ENCODE data around the gene PCNP. TPM values are rescaled to one million over a fixed set of nuclear protein-coding genes. Genes with fewer than 3 reads are reported as not detected.
"Not testable (repeated sequence)": the region's sequence is repeated elsewhere in the genome, so short reads cannot be mapped to it uniquely, and the experiment has no call there.

PCNP gene
- total RNA-seq, 2 donors from 2014 or later: 59.2 to 92.9 TPM

DNA sequence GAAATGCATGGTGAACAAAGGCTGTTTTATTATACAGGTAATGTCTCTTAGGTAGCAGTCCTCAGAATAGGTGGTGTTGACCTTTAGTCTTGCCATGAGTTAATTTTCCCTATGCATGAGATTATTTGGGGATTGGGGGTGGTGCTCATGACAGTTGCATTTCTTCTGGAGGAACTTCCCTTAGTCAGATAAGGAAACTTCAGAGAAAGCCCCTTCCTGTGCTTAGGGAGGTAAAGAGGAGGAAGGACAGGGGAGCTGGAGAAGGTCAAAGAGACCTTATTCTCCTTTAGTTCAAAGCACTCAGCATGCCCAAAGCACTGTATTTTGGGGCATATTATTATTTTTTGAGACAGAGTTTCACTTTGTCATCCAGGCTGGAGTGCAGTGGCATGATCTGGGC, 55.2 kb downstream of the PCNP start:
- H3K9me3 ChIP-seq: no peaks in the 10 kb centered on the region
- TF ChIP-seq, protein P1, sequence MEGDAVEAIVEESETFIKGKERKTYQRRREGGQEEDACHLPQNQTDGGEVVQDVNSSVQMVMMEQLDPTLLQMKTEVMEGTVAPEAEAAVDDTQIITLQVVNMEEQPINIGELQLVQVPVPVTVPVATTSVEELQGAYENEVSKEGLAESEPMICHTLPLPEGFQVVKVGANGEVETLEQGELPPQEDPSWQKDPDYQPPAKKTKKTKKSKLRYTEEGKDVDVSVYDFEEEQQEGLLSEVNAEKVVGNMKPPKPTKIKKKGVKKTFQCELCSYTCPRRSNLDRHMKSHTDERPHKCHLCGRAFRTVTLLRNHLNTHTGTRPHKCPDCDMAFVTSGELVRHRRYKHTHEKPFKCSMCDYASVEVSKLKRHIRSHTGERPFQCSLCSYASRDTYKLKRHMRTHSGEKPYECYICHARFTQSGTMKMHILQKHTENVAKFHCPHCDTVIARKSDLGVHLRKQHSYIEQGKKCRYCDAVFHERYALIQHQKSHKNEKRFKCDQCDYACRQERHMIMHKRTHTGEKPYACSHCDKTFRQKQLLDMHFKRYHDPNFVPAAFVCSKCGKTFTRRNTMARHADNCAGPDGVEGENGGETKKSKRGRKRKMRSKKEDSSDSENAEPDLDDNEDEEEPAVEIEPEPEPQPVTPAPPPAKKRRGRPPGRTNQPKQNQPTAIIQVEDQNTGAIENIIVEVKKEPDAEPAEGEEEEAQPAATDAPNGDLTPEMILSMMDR (IDR thresholded peaks at IDR 0.05): no peak
- no peak for TF ChIP-seq POLR2A (IDR thresholded peaks at IDR 0.05)
- intact Hi-C loops (cut with DNase I): no loop called here
- no peak for DNase-seq (ENCODE audit: low spot score)
- no peak overlapping the region for H3K27ac ChIP-seq
- no peaks in the 10 kb centered on the region for H3K4me1 ChIP-seq (replicated peaks)
- H3K27me3 ChIP-seq (replicated peaks; ENCODE audit: insufficient read depth): no peaks in the 10 kb centered on the region
- no peak overlapping the region for H3K4me3 ChIP-seq
- H3K36me3 ChIP-seq: no peaks in the 10 kb centered on the region

DNA sequence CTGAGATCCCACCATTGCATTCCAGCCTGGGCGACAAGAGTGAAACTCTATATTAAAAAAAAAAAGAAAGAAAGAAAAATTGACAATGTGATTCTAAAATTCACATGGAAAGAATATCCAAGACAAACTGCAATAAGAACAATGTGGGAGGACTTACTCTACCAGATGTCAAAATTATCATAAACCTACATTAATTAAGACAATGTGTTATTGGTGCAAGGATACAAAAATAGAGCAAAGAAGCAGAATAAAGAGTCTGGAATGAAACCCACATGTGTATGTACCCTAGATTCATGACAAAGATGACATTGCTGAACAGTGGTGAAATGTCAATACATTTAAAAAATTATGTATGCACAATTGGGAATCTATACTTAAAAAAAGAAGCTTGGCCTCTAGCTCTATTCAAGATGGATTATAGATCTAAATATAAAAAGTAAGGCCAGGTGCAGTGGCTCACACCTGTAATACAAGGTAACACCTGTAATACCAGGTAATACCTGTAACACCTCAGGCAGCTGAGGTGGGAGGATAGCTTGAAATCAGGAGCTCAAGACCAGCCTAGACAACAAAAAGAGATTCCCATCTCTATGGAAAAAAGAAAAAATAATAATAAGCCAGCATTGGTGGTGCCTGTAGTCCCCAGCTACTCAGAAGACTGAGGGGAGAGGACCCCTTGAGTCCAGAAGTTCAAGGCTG, 57.3 kb downstream of the PCNP start:
- WGBS: 83% methylated on average over 1 of the region's 1 CpG
- Histone ChIP-seq H3K36me3 (no peaks in the 10 kb centered on the region), H3K9me3 (no peaks in the 10 kb centered on the region), H3K27ac (no peak overlapping the region), H3K4me1 (replicated peaks) (no peaks in the 10 kb centered on the region), H3K4me3 (no peak overlapping the region), H3K27me3 (replicated peaks; ENCODE audit: insufficient read depth) (no peaks in the 10 kb centered on the region)
- TF ChIP-seq POLR2A (IDR thresholded peaks at IDR 0.05) (no peak), POLR2AphosphoS5 (IDR thresholded peaks at IDR 0.05) (no peak)
- TF ChIP-seq, protein P1 (IDR thresholded peaks at IDR 0.05): no peak
- intact Hi-C loops (cut with DNase I): no loop called here
- no peak for DNase-seq (ENCODE audit: low spot score)

- DNase-seq (ENCODE audit: low spot score); H3K4me3 ChIP-seq; H3K27me3 ChIP-seq (replicated peaks; ENCODE audit: insufficient read depth); intact Hi-C loops (cut with DNase I); H3K36me3 ChIP-seq; H3K9me3 ChIP-seq; H3K27ac ChIP-seq; H3K4me1 ChIP-seq (replicated peaks): not testable (repeated sequence)
- WGBS: 90% methylated on average over 8 of the region's 8 CpGs
These were observed 58.0 kb downstream of the PCNP start for GRCh38 chr3:101631959-101632358.

DNA sequence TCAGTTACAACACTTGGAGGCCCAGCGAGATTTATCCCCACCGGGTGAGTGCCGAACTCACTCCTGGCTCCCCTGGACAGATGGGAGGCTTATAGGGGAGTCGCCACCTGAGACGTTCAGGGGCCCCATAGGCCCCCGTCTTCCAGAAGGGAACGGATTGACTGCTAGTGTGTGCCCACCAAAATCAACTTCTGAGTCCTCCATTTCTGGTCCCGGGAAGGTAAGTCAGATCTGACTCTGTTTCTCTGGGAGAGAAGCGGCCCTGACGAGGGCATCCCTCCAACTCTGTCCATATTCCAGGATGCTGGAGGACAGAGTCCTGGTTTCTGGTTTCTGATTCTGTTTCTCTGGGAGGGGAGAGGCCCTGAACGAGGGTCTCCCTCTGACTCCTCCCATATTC, 58.6 kb downstream of the PCNP start:
- no peak for TF ChIP-seq POLR2AphosphoS5 (IDR thresholded peaks at IDR 0.05)
- no peak for TF ChIP-seq POLR2A (IDR thresholded peaks at IDR 0.05)
- TF ChIP-seq, protein P1 (IDR thresholded peaks at IDR 0.05): no peak
- Histone ChIP-seq H3K27ac (no peak overlapping the region), H3K4me3 (no peak overlapping the region), H3K4me1 (replicated peaks) (no peaks in the 10 kb centered on the region), H3K27me3 (replicated peaks; ENCODE audit: insufficient read depth) (no peaks in the 10 kb centered on the region), H3K36me3 (no peaks in the 10 kb centered on the region), H3K9me3 (no peaks in the 10 kb centered on the region)
- 76% methylated on average over 10 of the region's 11 CpGs for WGBS
- DNase-seq (ENCODE audit: low spot score): no peak
- intact Hi-C loops (cut with DNase I): no loop called here

GRCh38 chr3:101633186-101633585, 59.2 kb downstream of the PCNP start:
- no peak for DNase-seq (ENCODE audit: low spot score)
- no peaks in the 10 kb centered on the region for H3K4me1 ChIP-seq (replicated peaks)
- H3K36me3 ChIP-seq: no peaks in the 10 kb centered on the region
- H3K27me3 ChIP-seq (replicated peaks; ENCODE audit: insufficient read depth): no peaks in the 10 kb centered on the region
- H3K27ac ChIP-seq: no peak overlapping the region
- TF ChIP-seq POLR2AphosphoS5 (IDR thresholded peaks at IDR 0.05) (no peak), POLR2A (IDR thresholded peaks at IDR 0.05) (no peak)
- TF ChIP-seq, protein P1 (IDR thresholded peaks at IDR 0.05): no peak
- WGBS: 82% methylated on average over 10 of the region's 10 CpGs
- H3K4me3 ChIP-seq: no peak overlapping the region
- no peaks in the 10 kb centered on the region for H3K9me3 ChIP-seq
- intact Hi-C loops (cut with DNase I): no loop called here
